ES-I3 (cell line): Measurements from ENCODE around the gene GAS2L1.

Source experiments
- H3K36me3 ChIP-seq: 2 replicates; pipeline ENCODE4 v1.6.1; 2013; ENCODE audit warnings: mild to moderate bottlenecking, low read length, control low read depth, moderate library complexity; ENCODE audit not compliant: insufficient read depth
- H3K4me1 ChIP-seq: 2 replicates; pipeline ENCODE4 v1.6.1; 2013; ENCODE audit warnings: mild to moderate bottlenecking, control low read depth, low read length; ENCODE audit not compliant: insufficient read depth
- H3K9ac ChIP-seq: 2 replicates; pipeline ENCODE4 v1.6.1; 2013; ENCODE audit warnings: low read depth, mild to moderate bottlenecking, low read length, moderate library complexity
- H3K9me3 ChIP-seq: 2 replicates; pipeline ENCODE4 v1.6.1; 2013; ENCODE audit warnings: mild to moderate bottlenecking, low read length, moderate library complexity; ENCODE audit not compliant: control insufficient read depth, insufficient read depth

Gene GAS2L1

DNA sequence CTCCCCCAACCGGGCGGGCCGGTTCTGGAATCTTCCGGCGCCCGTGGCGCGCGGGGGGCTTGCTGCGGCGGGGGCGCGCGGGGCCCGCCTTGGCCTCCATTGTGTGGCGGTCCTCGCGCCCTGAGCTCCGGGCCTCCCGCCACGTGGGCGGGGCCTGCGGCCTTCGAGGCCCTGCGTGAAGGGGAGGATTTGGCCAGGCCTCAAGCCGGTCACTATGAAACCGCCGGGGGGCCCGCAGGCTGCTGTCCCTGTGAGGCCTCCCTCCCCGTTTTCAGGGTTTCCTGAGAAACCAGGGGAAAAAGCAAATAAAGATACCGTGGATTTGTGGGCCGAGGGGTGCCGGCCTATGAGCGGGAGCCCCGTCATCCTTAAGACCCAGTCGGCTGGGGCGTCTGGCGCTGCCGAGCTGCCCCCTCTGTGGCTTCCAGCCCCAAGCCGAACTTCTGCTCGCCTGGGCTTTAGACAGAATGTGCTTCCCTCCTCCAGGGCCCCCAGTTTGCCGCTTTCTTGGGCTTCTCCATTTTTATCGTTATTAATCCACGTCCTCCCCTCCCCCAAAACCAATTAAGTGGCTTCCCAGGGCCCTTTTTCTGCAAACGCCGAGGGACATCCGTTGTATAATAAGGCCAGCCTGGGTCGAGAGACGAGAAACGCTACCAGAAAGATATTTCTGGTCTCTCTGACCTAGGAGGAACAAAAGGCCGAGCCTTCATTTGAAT, 37.8 kb upstream of the GAS2L1 start:
- Histone ChIP-seq H3K9ac (peak overlapping the region; percentile 98), H3K9me3 (no peaks in the 10 kb centered on the region), H3K36me3 (peaks cover 22% of the 10 kb centered on the region), H3K4me1 (peaks cover 30% of the 10 kb centered on the region)

DNA sequence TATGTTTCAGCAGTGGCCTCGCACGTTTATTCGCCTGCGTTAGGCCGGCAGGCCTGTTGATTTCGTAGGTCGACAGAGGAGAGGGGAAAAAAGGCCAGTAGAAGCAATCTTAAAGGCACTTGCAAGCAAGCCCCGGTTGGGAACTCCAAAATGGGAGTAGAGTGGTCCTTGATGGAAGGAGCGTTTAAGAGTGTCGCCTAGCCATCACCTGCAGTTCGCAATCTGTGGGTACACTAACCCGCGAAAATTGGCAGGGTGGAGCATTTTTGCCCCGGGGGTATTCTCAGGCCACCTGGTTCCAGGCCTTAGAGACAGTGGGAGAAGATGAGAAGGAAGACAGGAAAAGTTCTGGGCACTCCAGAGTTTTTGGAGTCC, 37.2 kb upstream of the GAS2L1 start:
- peak overlapping the region; percentile 98 for H3K9ac ChIP-seq
- no peaks in the 10 kb centered on the region for H3K9me3 ChIP-seq
- H3K36me3 ChIP-seq, result peaks cover 26% of the 10 kb centered on the region
- H3K4me1 ChIP-seq, result peaks cover 30% of the 10 kb centered on the region

DNA sequence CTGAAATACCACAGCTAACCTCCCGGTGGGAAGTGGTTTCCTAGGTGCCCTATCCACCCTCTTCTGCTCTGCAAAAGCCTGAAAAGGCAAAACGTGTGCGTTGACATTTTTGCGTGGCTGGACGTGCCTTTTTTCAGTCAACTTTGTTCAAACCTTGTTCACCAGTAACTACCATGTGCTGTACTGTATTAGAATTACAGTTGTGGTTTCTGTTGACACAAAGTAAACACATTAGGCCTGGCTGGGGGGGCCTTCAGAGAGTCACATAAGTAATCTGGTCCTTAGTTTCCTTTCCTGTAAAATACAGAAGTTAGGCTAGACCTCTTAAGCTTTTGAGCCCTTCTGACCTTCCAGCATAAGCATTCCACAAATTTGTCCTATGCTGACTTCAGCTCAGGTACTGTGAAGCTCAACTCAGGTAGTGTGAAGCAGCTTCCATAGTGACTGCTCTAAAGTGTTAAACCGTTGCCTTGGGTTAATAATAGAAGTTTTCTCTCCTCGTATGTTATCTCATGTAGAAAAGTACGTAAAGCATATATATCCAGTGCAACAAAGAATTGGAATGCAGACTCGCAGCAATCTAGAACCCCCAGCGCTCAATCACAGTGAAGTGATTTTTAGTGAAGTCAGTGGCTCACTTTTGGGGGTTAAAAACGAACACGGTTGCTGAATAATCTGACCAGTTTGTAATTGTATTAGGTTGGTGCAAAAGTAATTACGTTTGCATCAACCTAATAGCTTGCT, 36.5 kb upstream of the GAS2L1 start:
- no peaks in the 10 kb centered on the region for H3K9me3 ChIP-seq
- H3K36me3 ChIP-seq, result peaks cover 28% of the 10 kb centered on the region
- peaks cover 30% of the 10 kb centered on the region for H3K4me1 ChIP-seq
- peak overlapping the region; percentile 98 for H3K9ac ChIP-seq

DNA sequence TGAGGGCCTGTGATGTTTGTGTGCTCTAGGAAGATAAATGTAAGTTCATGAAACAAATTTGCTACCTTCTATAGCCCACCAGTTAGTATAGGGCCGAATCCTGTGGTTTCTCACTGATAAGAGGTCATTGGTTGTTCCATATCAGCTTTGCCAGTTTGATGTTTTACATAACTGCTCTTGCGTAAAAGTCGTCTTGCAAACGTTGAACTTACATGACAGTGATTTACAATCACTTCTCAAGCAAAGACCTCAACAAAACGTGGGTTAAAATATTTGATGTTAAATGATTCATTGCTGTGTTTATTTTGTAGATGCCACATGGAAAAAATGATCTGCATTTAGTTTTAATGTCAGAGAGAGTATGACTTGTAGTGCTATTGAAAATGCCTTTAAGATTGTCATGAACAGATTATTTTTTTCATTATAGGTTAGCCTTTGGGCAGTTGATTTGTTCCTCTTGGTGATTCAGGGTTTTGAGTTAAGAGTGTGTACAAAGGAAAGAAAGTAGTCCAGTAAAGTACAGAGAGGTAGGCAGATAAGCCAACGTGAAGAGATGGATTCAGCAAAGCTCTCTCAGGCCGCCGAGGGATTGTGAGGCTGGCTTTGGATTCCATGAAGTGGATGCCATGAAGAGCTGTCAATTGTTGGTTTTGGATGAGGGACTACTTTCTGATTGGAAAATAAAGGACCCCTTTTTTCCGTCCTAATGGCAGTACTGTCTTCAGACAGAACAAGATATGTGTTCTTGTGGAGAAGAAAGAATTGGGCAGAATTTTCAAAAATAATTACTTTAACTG, 35.8 kb upstream of the GAS2L1 start:
- Histone ChIP-seq H3K36me3 (peaks cover 33% of the 10 kb centered on the region), H3K4me1 (peaks cover 30% of the 10 kb centered on the region), H3K9ac (peak overlapping the region; percentile 7; the same call in 1 of the 2 replicates), H3K9me3 (no peaks in the 10 kb centered on the region)

DNA sequence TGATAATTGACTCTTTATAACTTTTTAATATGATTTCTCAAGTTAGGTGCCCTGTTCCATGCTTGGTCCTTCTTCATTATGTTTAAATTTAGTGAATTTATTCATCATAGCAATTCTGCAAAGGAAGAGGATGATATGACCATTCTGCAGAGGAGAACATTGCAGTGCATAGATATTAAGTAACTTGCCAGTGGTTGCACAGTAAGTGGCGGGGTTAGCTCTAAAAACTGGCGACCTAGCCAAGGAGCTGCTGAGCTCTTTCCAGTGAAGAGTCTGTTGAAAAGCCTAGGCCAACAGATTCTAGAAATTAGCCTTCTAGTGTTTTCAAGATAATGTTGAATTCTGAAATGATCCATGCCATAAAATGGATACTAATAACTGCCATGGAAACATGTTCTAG, 33.8 kb upstream of the GAS2L1 start:
- Histone ChIP-seq H3K9me3 (no peaks in the 10 kb centered on the region), H3K4me1 (peaks cover 24% of the 10 kb centered on the region), H3K9ac (no peak overlapping the region), H3K36me3 (peaks cover 48% of the 10 kb centered on the region)

DNA sequence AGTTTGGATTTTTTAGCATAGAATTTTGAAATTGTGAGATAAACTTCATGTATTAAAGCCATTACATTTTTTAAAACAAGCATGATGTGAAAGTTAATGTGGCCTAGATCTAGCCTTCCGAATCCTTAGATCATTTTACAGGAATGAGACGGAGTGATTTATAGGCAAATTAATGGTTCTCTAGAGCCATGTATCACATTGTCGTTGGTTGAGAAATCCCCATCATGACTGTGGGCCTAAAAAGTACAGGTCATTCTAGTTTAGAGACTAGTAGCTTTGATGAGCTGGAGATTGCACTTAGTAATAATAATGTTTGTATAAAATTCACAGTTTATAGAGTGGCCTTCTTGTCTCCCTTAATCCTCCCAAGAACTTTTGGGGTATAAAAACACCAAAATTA, 31.3 kb upstream of the GAS2L1 start:
- peaks cover 60% of the 10 kb centered on the region for H3K36me3 ChIP-seq
- H3K9me3 ChIP-seq, result no peaks in the 10 kb centered on the region
- peaks cover 22% of the 10 kb centered on the region for H3K4me1 ChIP-seq
- H3K9ac ChIP-seq, result no peak overlapping the region

DNA sequence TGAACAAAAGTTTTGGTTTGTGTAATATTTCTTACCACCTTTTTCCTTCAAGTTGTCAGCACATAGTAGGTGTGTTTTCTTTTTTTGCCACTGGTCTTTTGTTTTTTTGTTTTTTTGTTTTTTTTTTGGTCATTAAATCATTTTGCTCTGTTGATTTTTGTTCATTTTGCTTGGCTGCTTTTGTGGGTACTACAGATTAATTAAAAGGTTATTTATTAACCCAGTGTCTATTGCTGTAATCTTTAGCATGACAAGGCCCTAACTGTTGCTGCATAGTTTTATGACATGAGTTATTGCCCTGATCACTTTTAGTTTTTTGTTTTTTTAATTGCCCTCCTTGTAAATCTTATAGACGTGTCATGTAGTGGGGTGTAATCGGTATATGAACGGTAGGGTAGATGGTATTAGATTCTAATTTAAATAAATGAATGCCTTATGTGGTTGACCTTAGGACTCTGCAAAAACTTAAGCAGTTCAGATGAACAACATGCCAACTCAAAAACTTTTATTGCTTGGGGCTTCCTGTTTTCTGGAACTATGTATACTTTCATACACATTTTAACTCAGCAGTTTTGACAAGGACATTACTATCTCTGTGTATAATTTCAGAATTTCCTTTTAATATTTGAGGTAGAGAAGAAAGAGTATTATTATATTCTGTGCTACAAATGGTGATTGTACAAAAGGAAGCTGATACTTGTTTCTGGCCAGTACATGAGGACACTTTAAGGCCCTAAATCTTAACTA, 30.5 kb upstream of the GAS2L1 start:
- peaks cover 14% of the 10 kb centered on the region for H3K4me1 ChIP-seq
- H3K36me3 ChIP-seq, result peaks cover 62% of the 10 kb centered on the region
- H3K9me3 ChIP-seq, result no peaks in the 10 kb centered on the region
- H3K9ac ChIP-seq, result no peak overlapping the region

DNA sequence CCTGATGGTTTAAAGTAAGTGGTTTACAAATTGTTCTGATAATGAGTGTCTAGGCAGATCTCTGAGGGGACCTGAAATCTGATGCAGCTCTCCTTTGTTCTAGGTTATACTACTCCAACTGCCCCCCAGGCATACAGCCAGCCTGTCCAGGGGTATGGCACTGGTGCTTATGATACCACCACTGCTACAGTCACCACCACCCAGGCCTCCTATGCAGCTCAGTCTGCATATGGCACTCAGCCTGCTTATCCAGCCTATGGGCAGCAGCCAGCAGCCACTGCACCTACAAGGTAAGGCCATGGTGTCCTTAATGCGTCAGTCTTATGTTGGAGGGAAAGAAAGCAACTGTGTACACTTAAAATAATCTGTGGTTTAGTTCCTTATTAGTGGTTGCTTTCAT, 28.5 kb upstream of the GAS2L1 start:
- H3K4me1 ChIP-seq, result peaks cover under 1% of the 10 kb centered on the region; the same call in 1 of the 2 replicates
- H3K9ac ChIP-seq, result no peak overlapping the region
- H3K36me3 ChIP-seq, result peaks cover 73% of the 10 kb centered on the region
- no peaks in the 10 kb centered on the region for H3K9me3 ChIP-seq

DNA sequence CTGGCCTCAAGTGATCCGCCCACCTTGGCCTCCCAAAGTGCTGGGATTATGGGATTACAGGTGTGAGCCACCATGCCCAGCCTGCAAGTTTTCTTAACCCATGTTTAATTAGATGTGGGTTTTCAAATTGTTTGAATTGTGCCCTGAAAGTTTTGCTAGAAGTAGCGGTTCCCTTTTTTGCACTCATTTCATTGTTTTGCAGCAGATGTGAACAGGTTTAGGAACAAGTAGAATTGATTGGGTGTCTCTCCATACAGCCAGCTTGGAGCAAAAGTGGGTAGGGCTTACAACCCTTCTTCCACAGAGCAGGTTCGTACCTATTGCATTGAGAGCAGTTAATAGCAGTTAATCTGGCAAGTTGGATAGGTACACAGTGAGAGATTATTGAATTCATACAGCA, 22.3 kb upstream of the GAS2L1 start:
- Histone ChIP-seq H3K4me1 (no peaks in the 10 kb centered on the region), H3K9ac (no peak overlapping the region), H3K36me3 (peaks cover 73% of the 10 kb centered on the region), H3K9me3 (no peaks in the 10 kb centered on the region)

DNA sequence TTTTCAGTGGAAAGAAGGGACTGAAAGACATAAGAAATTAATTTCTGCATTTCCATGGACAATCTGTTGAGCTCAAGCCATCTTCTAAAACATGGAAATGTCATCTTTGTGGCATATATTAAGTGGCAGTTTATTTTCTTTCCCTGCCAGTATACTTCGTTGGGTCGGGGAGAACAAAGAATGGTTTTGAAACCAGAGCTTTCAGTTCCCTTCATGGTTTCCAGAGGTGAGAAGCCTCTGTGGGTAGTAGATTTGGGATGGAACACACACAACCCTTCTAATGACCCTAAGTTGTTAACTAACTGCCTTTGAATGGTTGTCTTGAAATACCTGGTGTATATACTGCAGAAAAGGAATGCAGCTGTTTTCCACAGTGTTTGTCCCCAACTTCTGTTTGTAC, 17.6 kb upstream of the GAS2L1 start:
- H3K36me3 ChIP-seq, result peaks cover 74% of the 10 kb centered on the region
- H3K9ac ChIP-seq, result no peak overlapping the region
- no peaks in the 10 kb centered on the region for H3K4me1 ChIP-seq
- no peaks in the 10 kb centered on the region for H3K9me3 ChIP-seq

DNA sequence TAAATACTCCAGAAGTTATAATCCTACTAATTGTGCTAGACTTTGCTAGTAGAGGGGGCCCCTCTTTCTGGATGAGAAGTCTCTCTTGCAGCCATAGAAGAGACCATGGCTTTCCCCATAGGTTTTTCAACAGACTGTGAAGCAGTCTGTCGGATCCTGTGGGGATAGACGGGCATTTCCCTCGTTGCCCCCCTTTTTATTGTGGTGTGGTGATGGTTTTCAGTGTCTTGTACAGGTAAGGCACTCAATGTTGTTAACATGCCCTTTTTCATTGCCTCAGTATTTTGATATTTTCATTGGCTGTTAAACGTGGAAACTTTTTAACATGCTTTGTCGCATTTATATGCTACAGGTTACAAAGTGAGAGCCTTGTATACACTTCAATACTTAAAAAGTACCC, 16.4 kb upstream of the GAS2L1 start:
- Histone ChIP-seq H3K4me1 (no peaks in the 10 kb centered on the region), H3K9ac (no peak overlapping the region), H3K36me3 (peaks cover 74% of the 10 kb centered on the region), H3K9me3 (no peaks in the 10 kb centered on the region)

DNA sequence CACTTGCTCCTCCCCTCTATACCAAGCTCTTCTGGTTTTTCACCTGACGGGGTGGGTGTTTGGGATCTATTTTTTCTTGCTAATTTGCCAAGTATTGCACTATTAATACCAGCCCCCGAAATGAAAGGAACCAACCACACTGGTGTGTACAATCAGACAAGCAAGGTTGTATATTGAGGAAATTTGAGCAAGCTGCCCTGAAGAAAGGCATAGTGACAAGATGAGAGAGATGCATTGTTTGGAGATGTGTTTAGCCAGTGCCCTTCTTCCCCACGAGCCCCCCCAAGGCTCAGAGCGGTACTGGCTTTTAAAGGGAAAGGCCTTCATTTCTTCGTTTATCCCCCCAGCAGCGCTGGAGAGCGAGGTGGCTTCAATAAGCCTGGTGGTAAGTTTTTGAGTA, 15.2 kb upstream of the GAS2L1 start:
- Histone ChIP-seq H3K36me3 (peaks cover 79% of the 10 kb centered on the region), H3K9me3 (no peaks in the 10 kb centered on the region), H3K4me1 (no peaks in the 10 kb centered on the region)

DNA sequence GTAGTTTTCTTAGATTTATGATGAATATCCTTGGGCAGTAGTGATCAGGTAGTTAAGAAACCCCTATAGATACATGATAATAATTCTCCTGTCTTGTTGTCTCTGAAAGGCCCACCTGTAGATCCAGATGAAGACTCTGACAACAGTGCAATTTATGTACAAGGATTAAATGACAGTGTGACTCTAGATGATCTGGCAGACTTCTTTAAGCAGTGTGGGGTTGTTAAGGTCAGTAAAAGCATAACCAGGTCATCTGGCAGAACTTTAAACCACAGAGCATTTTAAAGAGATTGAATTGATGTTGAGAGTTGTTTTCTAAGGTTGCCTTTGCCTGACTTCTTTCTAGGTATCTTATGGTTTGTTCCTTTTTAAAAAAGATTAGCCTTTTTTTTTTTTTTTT, 14.1 kb upstream of the GAS2L1 start:
- Histone ChIP-seq H3K9me3 (no peaks in the 10 kb centered on the region), H3K9ac (no peak overlapping the region), H3K4me1 (no peaks in the 10 kb centered on the region), H3K36me3 (peaks cover 81% of the 10 kb centered on the region)

More for the DNA sequence above, 15.2 kb upstream of the GAS2L1 start:
- H3K9ac ChIP-seq, result no peak overlapping the region

DNA sequence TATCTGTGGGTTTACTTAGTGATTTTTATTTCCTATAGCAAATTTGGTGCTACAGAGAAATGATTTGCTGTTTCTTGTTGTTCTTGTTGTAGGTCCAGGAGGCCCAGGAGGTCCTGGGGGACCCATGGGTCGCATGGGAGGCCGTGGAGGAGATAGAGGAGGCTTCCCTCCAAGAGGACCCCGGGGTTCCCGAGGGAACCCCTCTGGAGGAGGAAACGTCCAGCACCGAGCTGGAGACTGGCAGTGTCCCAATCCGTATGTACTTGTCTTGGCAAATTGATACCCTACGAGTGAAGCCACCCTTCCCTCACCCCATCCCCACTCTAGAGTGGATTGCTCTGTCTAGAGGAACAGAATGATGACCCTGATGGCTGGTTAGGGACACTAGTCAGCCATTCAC, 7.8 kb upstream of the GAS2L1 start:
- H3K4me1 ChIP-seq, result no peaks in the 10 kb centered on the region
- H3K9ac ChIP-seq, result no peak overlapping the region
- H3K9me3 ChIP-seq, result no peaks in the 10 kb centered on the region; the same call in 1 of the 2 replicates
- H3K36me3 ChIP-seq, result peaks cover 52% of the 10 kb centered on the region
